ENCODE data around the gene NCOR2.

Gene NCOR2

GRCh38 chr12:124571556-124571955, 4.1 kb upstream of the NCOR2 start:
- no peak for DNase-seq (ENCODE audit: low spot score)
- no peak for TF ChIP-seq CTCF (IDR thresholded peaks at IDR 0.05; ENCODE audit: extremely low read depth, missing control alignments)

- no peak for DNase-seq (ENCODE audit: low spot score)
- no peak for TF ChIP-seq CTCF (IDR thresholded peaks at IDR 0.05; ENCODE audit: extremely low read depth, missing control alignments)
Observed at GRCh38 chr12:124570810-124571209, 3.4 kb upstream of the NCOR2 start.

- no peak for DNase-seq (ENCODE audit: low spot score)
- no peak for TF ChIP-seq CTCF (IDR thresholded peaks at IDR 0.05; ENCODE audit: extremely low read depth, missing control alignments)
Observed at GRCh38 chr12:124569375-124570148, 2.1 kb upstream of the NCOR2 start.

GRCh38 chr12:124568431-124569374, 1.3 kb upstream of the NCOR2 start:
- peak; percentile 14 for TF ChIP-seq CTCF (IDR thresholded peaks at IDR 0.05; ENCODE audit: extremely low read depth, missing control alignments)
- DNase-seq (ENCODE audit: low spot score), result peak; percentile 79

- TF ChIP-seq CTCF (IDR thresholded peaks at IDR 0.05; ENCODE audit: extremely low read depth, missing control alignments), result no peak
- peak; percentile 97 for DNase-seq (ENCODE audit: low spot score)
Observed at GRCh38 chr12:124567673-124568373, 411 bp upstream of the NCOR2 start.

- peak; percentile 86 for DNase-seq (ENCODE audit: low spot score)
- no peak for TF ChIP-seq CTCF (IDR thresholded peaks at IDR 0.05; ENCODE audit: extremely low read depth, missing control alignments)
Observed at GRCh38 chr12:124566161-124566996, 1.0 kb downstream of the NCOR2 start.
